ENCODE data around the gene COX5B.
"Not testable (repeated sequence)": the region's sequence is repeated elsewhere in the genome, so short reads cannot be mapped to it uniquely, and the experiment has no call there.

The COX5B gene

DNA sequence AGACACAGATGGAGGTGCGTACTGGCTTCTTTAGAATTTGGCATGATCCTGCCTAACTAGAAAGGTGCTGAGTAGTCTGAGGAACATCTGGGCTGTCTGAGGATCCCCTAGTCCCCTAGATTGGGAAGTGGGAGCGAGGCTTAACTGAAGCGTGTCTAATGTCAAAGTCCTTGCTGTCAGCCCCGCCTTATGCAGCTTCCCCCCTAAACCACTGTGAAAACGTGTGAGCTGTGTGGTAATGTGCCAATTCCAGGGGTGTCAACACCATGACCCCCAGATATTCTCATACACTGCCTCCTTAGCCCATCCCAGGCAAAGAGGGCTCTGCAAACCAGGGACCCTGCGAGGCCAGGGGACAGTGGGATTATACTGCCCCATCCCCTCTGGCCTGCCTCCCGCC is 34.0 kb upstream of the COX5B start:
- not testable (repeated sequence) for H3K4me2 ChIP-seq (ENCODE audit: low read length); H3K36me3 ChIP-seq (ENCODE audit: insufficient read depth, low read length); H3K9me3 ChIP-seq (ENCODE audit: low read length); H3K4me3 ChIP-seq (ENCODE audit: low read depth, low read length, poor library complexity, severe bottlenecking); H3K9me2 ChIP-seq (ENCODE audit: low read depth, low read length); H4K20me1 ChIP-seq (ENCODE audit: insufficient read depth, low read length); H3F3A ChIP-seq (ENCODE audit: insufficient read depth, low read length); H3K79me2 ChIP-seq (ENCODE audit: insufficient read depth, low read length); H3K9ac ChIP-seq (ENCODE audit: low read length); H3K27ac ChIP-seq (ENCODE audit: low read depth, low read length, poor library complexity, severe bottlenecking); H2AFZ ChIP-seq (ENCODE audit: low read length); H3K27me3 ChIP-seq (ENCODE audit: insufficient read depth, low read length); H3K4me1 ChIP-seq (ENCODE audit: insufficient read depth, low read length, severe bottlenecking)

DNA sequence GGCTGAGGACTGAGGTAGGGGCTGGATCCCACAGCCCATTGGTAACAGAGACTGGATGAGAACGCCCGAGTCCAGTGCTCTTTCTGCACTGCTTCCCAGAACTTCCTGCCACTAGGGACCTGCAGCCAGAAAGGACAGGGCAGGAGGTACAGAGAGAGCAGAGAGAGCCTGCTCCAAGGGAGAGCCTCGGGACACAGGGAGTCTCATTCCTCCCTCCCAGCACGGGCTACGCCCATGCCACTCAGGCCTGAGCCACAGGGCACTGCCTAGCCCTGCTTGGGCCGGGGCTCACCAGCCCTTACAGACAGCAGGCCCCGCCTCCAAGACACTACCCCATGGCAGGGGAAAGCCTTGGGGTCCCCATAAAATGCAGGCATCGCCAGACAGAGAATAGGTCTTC is 30.1 kb upstream of the COX5B start:
- not testable (repeated sequence) for H3K9me3 ChIP-seq (ENCODE audit: low read length); H3K4me2 ChIP-seq (ENCODE audit: low read length); H3K27ac ChIP-seq (ENCODE audit: low read depth, low read length, poor library complexity, severe bottlenecking); H2AFZ ChIP-seq (ENCODE audit: low read length); H3K36me3 ChIP-seq (ENCODE audit: insufficient read depth, low read length); H3F3A ChIP-seq (ENCODE audit: insufficient read depth, low read length); H3K4me3 ChIP-seq (ENCODE audit: low read depth, low read length, poor library complexity, severe bottlenecking); H3K9me2 ChIP-seq (ENCODE audit: low read depth, low read length); H3K27me3 ChIP-seq (ENCODE audit: insufficient read depth, low read length); H3K4me1 ChIP-seq (ENCODE audit: insufficient read depth, low read length, severe bottlenecking); H3K79me2 ChIP-seq (ENCODE audit: insufficient read depth, low read length); H4K20me1 ChIP-seq (ENCODE audit: insufficient read depth, low read length); H3K9ac ChIP-seq (ENCODE audit: low read length)

DNA sequence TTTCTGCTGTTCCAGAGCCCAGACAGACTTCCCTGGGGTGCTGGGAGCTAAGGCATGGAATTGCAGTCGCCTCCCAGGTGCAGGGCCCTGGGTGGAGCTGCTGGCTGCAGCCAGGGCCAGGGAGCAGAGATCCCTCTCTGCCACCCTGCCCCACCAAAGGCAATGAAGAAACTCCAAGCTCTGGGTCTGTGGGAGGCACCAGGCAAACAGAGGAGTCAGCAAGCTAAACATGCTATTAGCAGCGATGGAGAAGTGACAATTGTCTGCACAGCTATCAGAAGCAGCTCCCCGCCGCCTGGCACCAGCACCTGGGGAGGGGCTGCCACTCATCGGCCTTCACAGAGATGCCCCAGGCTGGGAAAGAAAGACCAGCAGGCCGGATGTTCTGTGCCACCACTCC is 28.0 kb upstream of the COX5B start:
- Histone ChIP-seq H3K9me2 (ENCODE audit: low read depth, low read length) (no peaks in the 10 kb centered on the region), H3K9me3 (ENCODE audit: low read length) (no peaks in the 10 kb centered on the region), H3K4me1 (ENCODE audit: insufficient read depth, low read length, severe bottlenecking) (no peaks in the 10 kb centered on the region), H3K36me3 (ENCODE audit: insufficient read depth, low read length) (no peaks in the 10 kb centered on the region), H4K20me1 (ENCODE audit: insufficient read depth, low read length) (no peaks in the 10 kb centered on the region), H3F3A (ENCODE audit: insufficient read depth, low read length) (no peaks in the 10 kb centered on the region), H2AFZ (ENCODE audit: low read length) (no peak overlapping the region), H3K27ac (ENCODE audit: low read depth, low read length, poor library complexity, severe bottlenecking) (no peak overlapping the region), H3K9ac (ENCODE audit: low read length) (no peak overlapping the region), H3K79me2 (ENCODE audit: insufficient read depth, low read length) (no peaks in the 10 kb centered on the region), H3K4me3 (ENCODE audit: low read depth, low read length, poor library complexity, severe bottlenecking) (no peak overlapping the region), H3K27me3 (ENCODE audit: insufficient read depth, low read length) (no peaks in the 10 kb centered on the region), H3K4me2 (ENCODE audit: low read length) (no peak overlapping the region)
- TF ChIP-seq, protein P1, sequence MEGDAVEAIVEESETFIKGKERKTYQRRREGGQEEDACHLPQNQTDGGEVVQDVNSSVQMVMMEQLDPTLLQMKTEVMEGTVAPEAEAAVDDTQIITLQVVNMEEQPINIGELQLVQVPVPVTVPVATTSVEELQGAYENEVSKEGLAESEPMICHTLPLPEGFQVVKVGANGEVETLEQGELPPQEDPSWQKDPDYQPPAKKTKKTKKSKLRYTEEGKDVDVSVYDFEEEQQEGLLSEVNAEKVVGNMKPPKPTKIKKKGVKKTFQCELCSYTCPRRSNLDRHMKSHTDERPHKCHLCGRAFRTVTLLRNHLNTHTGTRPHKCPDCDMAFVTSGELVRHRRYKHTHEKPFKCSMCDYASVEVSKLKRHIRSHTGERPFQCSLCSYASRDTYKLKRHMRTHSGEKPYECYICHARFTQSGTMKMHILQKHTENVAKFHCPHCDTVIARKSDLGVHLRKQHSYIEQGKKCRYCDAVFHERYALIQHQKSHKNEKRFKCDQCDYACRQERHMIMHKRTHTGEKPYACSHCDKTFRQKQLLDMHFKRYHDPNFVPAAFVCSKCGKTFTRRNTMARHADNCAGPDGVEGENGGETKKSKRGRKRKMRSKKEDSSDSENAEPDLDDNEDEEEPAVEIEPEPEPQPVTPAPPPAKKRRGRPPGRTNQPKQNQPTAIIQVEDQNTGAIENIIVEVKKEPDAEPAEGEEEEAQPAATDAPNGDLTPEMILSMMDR (IDR thresholded peaks at IDR 0.05; ENCODE audit: low read length), result no peak
- no peak for TF ChIP-seq EZH2 (IDR thresholded peaks at IDR 0.05; ENCODE audit: borderline replicate concordance, low read length)

DNA sequence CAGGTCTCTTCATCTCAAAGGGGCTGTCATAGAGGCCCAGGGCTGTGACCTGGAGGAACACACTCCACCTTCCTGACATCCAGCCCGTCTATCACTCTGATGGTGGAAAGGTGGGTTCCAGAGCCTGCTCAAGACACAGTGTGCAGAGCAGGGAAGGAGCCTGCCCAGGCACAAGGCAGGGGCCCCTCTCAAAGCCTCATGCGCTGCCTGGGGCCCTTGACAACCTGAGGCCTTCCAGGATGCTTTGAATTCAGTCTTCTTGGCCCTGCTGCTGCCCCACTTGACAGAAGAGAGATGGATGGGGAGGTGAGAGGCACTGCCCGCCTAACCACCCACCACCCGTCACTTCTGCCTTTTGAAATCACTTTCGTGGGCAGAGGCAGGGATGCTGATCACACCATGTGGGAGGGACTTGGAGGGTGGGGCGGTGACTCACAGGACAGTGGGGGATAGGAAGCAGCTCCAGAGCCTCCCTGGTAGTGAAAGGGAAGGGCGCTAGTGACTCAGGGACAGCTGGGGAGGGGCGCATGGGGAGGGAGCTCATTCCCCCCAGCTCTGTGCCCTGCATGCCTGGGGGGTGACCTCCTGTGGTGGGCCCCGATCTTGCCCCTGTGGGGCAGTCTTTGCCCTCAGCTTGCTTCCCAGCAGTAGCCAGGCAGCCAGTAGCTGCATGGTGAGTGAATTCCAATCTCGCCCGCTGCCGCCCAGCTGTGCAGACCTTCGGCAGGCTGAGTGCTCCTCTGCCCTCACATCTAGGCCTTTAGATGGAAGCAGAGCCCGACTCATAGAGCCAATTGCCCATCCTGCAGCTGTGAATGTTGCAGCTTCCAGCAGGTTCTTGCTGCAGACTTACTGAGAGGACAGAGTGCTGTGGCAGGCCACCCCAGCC is 26.7 kb upstream of the COX5B start:
- not testable (repeated sequence) for H3K4me2 ChIP-seq (ENCODE audit: low read length); H3K79me2 ChIP-seq (ENCODE audit: insufficient read depth, low read length); H3K36me3 ChIP-seq (ENCODE audit: insufficient read depth, low read length)

DNA sequence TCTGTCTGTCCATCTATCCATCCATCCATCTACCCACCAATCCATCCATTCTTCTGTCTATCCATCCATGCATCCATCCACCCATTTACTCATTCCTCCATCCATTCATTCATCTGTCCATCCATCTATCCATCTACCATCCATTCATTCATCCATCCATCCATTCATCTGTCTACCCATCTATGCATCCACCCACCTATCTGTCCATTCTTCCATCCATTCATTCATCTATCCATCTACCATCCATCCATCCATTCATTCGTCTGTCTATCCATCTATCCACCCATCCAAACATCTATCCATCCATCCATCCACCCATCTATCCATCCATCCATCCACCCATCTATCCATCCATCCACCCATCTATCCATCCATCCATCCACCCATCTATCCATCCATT is 25.4 kb upstream of the COX5B start:
- H3K9me3 ChIP-seq (ENCODE audit: low read length); H3K27me3 ChIP-seq (ENCODE audit: insufficient read depth, low read length); H2AFZ ChIP-seq (ENCODE audit: low read length); H3K4me1 ChIP-seq (ENCODE audit: insufficient read depth, low read length, severe bottlenecking); H3K36me3 ChIP-seq (ENCODE audit: insufficient read depth, low read length); H3K27ac ChIP-seq (ENCODE audit: low read depth, low read length, poor library complexity, severe bottlenecking); H3F3A ChIP-seq (ENCODE audit: insufficient read depth, low read length); H4K20me1 ChIP-seq (ENCODE audit: insufficient read depth, low read length); H3K4me2 ChIP-seq (ENCODE audit: low read length); H3K9me2 ChIP-seq (ENCODE audit: low read depth, low read length); H3K9ac ChIP-seq (ENCODE audit: low read length); H3K79me2 ChIP-seq (ENCODE audit: insufficient read depth, low read length); H3K4me3 ChIP-seq (ENCODE audit: low read depth, low read length, poor library complexity, severe bottlenecking): not testable (repeated sequence)

More for the DNA sequence above, 26.7 kb upstream of the COX5B start:
- H3K27ac ChIP-seq (ENCODE audit: low read depth, low read length, poor library complexity, severe bottlenecking); H3K4me1 ChIP-seq (ENCODE audit: insufficient read depth, low read length, severe bottlenecking); H3K9me3 ChIP-seq (ENCODE audit: low read length); H4K20me1 ChIP-seq (ENCODE audit: insufficient read depth, low read length); H3K4me3 ChIP-seq (ENCODE audit: low read depth, low read length, poor library complexity, severe bottlenecking); H3K9ac ChIP-seq (ENCODE audit: low read length); H3K27me3 ChIP-seq (ENCODE audit: insufficient read depth, low read length); H3F3A ChIP-seq (ENCODE audit: insufficient read depth, low read length); H3K9me2 ChIP-seq (ENCODE audit: low read depth, low read length); H2AFZ ChIP-seq (ENCODE audit: low read length): not testable (repeated sequence)

DNA sequence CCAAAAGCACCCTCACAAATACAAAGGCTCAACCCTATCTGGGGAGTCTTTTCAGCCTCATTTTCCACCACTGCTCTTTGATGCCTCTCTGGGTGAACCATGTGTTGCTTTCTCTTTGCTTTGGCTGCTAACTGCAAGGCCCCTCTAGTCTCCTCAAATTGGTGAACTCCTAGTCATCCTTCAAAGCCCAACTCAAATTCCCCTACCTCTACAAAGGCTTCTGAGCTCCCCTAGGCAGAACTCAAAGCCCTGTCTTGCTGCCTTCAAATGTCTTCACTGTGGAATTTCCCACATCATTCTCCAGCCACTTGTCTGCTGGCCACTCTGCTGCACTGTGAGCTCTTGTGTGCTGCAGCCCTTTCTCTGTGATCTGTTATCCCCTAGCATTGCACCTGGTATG is 22.9 kb upstream of the COX5B start:
- H3K9ac ChIP-seq (ENCODE audit: low read length); H3K4me3 ChIP-seq (ENCODE audit: low read depth, low read length, poor library complexity, severe bottlenecking); H3K36me3 ChIP-seq (ENCODE audit: insufficient read depth, low read length); H2AFZ ChIP-seq (ENCODE audit: low read length); H3F3A ChIP-seq (ENCODE audit: insufficient read depth, low read length); H3K27me3 ChIP-seq (ENCODE audit: insufficient read depth, low read length); H3K4me1 ChIP-seq (ENCODE audit: insufficient read depth, low read length, severe bottlenecking); H3K9me2 ChIP-seq (ENCODE audit: low read depth, low read length); H3K79me2 ChIP-seq (ENCODE audit: insufficient read depth, low read length); H3K27ac ChIP-seq (ENCODE audit: low read depth, low read length, poor library complexity, severe bottlenecking); H3K9me3 ChIP-seq (ENCODE audit: low read length); H4K20me1 ChIP-seq (ENCODE audit: insufficient read depth, low read length); H3K4me2 ChIP-seq (ENCODE audit: low read length): not testable (repeated sequence)
